Frontal cortex (tissue), 4 donors: ENCODE data around the gene BIN2. TPM values are rescaled to one million over a fixed set of nuclear protein-coding genes. Genes with fewer than 3 reads are reported as not detected.
A peak's percentile ranks its signal among the peaks of the same experiment; 100 is the strongest.
"Not testable (repeated sequence)": the region's sequence is repeated elsewhere in the genome, so short reads cannot be mapped to it uniquely, and the experiment has no call there.

Experiments
- DNase-seq, 2 donors: peaks; one replicate each; pipeline ENCODE4 v3.0.0; 2012; ENCODE audit warnings: low spot score in 2 of 2
- FAIRE-seq: peaks from 2 replicates; lab custom pipeline; 2012; peaks lifted over from hg19 to GRCh38; lab: Jason Lieb, UNC
- total RNA-seq: library from RNA; depleted of rRNA; stranded (reverse); fragments of >200 nt; gene quantifications from one replicate; pipeline ENCODE4 v1.2.3, GENCODE V29; 2014
- donor health status: control.
- donor health status: control.
- donor health status: control.

Gene BIN2
- total RNA-seq, 1 donor from 2014 or later, result 1.2 TPM

DNA sequence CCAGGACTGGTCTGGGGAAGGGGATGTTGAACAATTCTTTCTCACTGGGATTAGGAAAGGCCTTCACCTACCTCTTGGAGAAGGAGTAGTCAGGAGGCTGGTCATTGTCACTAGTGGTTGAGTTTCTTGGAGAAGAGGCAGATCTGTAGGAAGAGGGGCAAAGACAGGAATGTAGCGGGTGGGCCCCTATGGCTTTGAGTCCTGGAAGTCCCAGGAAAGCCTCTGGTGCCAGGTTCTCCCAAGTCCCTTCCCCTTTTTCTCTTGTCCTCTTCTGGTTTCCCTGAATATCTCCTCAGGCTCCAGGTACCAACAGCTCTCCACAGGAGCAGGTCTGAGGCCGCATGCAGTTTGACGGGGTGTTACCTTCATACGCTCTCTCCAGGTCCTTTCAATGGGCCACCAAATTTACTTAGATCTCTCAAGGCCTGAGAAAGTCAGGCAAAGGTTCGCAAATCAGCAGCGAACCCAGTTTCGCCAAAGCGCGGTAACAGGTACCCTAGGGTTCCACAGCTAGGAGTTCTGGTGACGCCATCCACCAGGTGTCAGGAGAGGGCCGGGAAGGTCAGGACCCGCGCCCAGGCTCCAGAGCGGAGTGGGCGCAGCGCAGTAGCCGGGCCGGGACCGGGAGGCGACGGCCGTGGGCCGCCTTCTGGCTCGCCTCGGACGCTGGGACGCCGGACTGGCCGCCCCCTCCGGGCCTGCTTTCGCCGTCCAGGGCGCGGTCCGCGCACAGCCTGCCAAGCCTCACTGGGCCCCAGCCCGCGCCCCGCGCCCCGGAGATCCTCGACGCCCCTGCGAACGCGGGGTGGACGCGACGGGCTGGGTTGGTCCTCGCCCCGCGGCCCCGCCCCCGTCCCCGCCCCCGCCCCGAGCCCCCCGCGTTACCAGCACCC, 54.6 kb downstream of the BIN2 start:
- FAIRE-seq, result no peak
- peak; percentile 36 to 48 for DNase-seq

- DNase-seq (no peak), FAIRE-seq (no peak)
Measured at GRCh38 chr12:51265024-51265423, 59.0 kb downstream of the BIN2 start.

- no peak for FAIRE-seq
- DNase-seq, result no peak
Measured at GRCh38 chr12:51264297-51264696, 59.7 kb downstream of the BIN2 start.

- DNase-seq, result no peak
- FAIRE-seq, result no peak
Measured at GRCh38 chr12:51263341-51263740, 60.6 kb downstream of the BIN2 start.

DNA sequence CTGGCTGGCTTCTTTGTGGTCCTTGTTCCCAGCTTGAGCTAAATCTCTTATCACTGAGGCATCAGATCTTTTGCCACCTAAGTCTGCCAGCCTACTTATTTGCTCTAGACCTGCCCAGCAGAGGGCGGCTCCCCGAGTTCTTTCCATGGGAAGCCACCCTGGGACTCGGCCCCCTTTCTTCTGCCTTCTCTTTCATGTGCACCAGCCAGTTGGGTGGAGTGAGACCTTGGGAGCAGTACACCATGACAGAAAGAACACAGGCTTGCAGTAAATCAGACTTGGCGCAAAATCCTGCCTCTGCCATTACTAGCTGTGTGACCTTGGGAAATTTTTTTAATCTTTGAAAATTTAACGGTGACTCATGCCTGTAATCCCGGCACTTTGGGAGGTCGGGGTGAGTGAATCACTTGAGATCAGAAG, 61.2 kb downstream of the BIN2 start:
- FAIRE-seq (no peak), DNase-seq (no peak)

- not testable (repeated sequence) for DNase-seq, FAIRE-seq
Measured at GRCh38 chr12:51259600-51259999, 64.4 kb downstream of the BIN2 start.

GRCh38 chr12:51254536-51254935, 69.4 kb downstream of the BIN2 start:
- DNase-seq (no peak), FAIRE-seq (no peak)

- DNase-seq (no peak), FAIRE-seq (no peak)
Measured at GRCh38 chr12:51253276-51253675, 70.7 kb downstream of the BIN2 start.

- FAIRE-seq, result no peak
- no peak for DNase-seq
Measured at GRCh38 chr12:51247523-51248206, 76.3 kb downstream of the BIN2 start.

GRCh38 chr12:51246254-51246853, 77.6 kb downstream of the BIN2 start:
- FAIRE-seq (no peak), DNase-seq (no peak)

DNA sequence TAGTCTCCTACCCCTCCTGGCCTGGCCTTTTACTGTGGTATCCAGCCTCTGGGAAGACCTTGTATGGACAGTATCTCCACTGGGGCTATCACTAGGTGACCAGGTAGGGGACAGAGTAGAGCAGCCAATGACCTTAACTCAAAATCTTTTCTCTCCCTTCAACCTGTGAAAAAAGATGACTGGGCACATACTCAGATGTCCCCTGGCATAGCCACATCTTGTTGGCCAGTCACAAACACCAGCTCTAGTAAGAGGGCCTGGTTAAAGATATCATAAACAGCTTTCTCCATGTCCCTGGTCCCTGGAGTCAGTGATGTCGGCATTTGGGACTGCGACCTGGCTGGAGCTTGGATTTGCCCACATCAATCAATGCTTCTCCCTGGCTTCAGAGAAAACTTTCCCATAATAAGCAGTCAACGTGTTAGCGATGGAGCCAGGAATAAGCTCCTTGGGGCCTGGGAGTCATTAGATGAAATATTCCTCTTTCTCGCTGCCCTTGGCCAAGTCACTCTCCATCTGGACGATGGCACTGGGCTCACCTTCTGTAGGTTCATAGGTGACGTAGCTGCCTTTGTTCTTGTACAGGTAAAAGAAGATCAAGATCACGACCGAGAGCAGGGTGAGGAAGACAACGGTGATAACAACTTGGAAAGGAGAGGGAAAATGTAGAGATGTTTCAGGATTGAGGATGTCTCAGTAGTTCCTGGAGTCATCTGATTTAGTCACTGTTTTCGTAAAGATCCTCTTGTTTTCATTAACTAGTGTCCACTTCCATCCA, 78.3 kb downstream of the BIN2 start:
- DNase-seq (no peak), FAIRE-seq (no peak)

GRCh38 chr12:51244269-51244668, 79.7 kb downstream of the BIN2 start:
- FAIRE-seq (no peak), DNase-seq (no peak)

- DNase-seq, result no peak
Measured at GRCh38 chr12:51242876-51243275, 81.1 kb downstream of the BIN2 start.

GRCh38 chr12:51242120-51242519, 81.9 kb downstream of the BIN2 start:
- FAIRE-seq, result no peak

More at GRCh38 chr12:51242876-51243275, 81.1 kb downstream of the BIN2 start:
- FAIRE-seq, result no peak

DNA sequence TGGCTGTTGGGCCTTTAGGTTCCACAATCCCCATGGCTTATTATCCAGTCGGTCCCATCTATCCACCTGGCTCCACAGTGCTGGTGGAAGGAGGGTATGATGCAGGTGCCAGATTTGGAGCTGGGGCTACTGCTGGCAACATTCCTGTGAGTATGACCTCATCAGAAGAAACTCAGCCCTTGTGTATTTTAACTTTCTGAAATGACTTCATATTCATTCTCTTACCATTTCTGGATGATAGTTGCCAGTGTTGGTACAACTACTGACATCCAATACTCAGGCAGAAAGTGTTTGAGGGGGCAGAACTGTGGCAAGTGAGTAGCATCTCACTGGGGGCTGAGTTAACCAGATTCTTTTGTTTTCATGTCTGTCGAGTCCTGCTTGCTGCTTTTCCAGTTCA, 83.0 kb downstream of the BIN2 start:
- FAIRE-seq, result no peak
- DNase-seq, result no peak

More at GRCh38 chr12:51242120-51242519, 81.9 kb downstream of the BIN2 start:
- no peak for DNase-seq

DNA sequence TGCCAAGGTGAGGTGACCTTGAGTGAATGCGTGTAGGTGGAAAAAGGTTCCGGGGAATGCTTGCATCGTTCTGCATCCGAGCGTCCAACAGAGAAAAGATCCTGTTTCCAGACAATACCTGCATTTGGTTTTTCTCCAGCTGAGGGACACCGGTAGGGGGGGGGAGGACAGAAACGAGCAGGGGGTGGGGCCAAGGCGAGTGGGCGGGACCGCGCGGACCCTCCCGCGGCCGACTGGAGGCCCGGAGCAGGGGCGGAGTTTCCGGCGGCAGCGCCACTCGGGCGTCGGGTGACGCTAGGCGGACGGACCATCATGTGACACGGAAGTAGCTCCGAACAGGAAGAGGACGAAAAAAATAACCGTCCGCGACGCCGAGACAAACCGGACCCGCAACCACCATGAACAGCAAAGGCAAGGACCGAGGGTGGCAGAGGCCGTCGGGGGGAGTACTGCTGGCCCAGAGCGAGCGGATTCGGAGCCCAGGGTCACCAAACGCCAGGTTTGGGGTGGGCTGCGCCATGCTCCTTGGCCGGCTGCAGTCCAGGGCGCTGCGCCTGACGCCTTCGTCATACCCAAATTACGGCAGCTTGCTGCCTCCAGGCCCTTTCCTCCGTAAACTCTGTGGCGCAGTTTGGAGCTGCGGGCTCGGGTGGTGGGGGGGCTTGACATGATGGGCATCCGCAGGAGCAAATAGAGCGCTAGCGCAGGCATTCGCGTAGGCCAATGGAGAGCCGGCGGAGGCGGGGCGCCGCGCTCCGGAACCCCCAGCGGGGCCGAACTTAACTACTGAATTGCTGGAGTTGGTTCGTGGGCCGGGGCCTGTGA, 85.3 kb downstream of the BIN2 start, which contains the start of gene DAZAP2:
Gene DAZAP2 (plus strand): TSS at position 317 of the 825 bp plus-strand sequence. CDS start 82 bp downstream, at position 399.
- peak; percentile 89 to 93 for DNase-seq
- no peak for FAIRE-seq

DNA sequence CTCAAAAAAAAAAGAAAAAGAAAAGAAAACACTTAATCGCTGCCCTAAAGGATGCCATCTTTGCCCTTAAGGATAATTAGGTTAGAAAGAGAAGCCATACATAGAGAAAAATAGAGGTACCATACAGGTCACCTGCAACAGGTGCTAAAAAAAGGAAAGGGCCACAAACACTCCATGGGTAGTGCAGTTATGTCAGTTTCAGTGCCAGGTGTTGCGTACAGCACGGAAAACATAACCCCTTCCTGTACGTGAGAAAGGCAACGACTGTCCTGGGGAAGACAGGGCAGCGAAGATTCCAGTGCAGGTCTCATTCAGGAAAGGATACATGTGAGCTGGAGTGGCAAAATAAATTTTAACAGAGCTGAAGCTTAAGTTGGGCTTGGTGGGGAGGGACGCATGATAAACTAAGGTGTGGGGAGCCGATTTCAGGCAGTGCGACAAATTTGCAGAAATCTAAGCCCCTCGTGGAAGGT, 85.9 kb downstream of the BIN2 start:
- no peak for FAIRE-seq
- DNase-seq, result no peak

DNA sequence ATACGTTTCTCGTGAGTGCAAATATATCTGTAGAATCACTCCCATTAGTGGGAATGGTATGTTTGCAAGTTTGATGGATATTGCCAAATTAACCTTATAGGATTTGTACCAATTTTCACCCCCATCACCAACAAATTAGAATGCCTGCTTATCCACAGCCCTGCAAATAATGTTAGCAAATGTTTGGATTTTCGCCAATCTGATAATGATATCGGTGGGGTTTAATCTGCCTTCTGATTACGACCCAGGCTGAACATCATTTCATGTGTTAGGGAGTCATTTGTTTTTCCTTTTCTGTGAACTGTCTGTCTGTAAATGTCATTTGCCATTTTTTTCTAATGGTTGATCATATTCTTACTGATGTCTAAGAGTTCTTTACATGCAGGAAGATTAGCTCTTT, 89.4 kb downstream of the BIN2 start:
- FAIRE-seq (no peak), DNase-seq (no peak)

DNA sequence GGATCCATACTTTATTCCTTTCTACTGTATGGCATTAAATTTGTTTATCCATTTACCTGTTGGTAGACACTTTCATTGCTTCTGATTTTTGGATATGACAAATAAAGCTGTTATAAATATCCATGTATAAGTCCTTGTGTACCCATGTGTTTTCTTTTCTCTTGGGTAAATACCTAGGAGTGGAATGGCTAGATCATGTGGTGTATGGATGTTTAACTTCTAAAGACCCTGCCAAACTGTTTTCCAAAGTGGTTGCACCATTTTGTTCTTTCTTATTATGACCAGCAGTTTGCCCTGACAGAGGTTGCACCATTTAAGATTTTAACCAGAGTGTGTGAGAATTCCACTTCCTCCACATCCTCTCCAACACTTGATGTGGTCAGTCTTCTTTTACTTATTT, 91.3 kb downstream of the BIN2 start:
- no peak for DNase-seq
- no peak for FAIRE-seq
